K562 (cell line): Measurements from ENCODE around the gene ANAPC10. TPM values are rescaled to one million over a fixed set of nuclear protein-coding genes. Genes with fewer than 3 reads are reported as not detected.

Source experiments
- ATF2 ChIP-seq: sonication (generic); formaldehyde crosslinking; IDR thresholded peaks from 2 replicates; pipeline ENCODE4 v1.8.1; 2022; ENCODE audit warnings: missing genetic modification reagents
- FOSL1 ChIP-seq: fragments of 200-800 bp; sonication (Bioruptor generic); conservative IDR thresholded peaks from 2 replicates; pipeline ENCODE4 v1.6.1; 2016; ENCODE audit warnings: missing genetic modification characterization, missing compliant biosample characterization
- HEY1 ChIP-seq: fragments of 250-450 bp; sonication (Bioruptor Pico); IDR thresholded peaks from 2 replicates; pipeline ENCODE4 v1.5.0; 2020; ENCODE audit warnings: mild to moderate bottlenecking, moderate library complexity, borderline replicate concordance
- HNRNPL ChIP-seq: fragments of 200-400 bp; formaldehyde crosslinking; IDR thresholded peaks from 2 replicates; pipeline ENCODE4 v1.6.1; 2017; ENCODE audit warnings: low read depth, mild to moderate bottlenecking, low read length
- ILK ChIP-seq: fragments of 450-650 bp; IDR thresholded peaks from 2 replicates; pipeline ENCODE4 v1.6.1; 2016; ENCODE audit warnings: missing genetic modification characterization, low read depth, mild to moderate bottlenecking, missing compliant biosample characterization, moderate library complexity, borderline replicate concordance
- JUNB ChIP-seq: fragments of 450-650 bp; formaldehyde crosslinking; conservative IDR thresholded peaks from 2 replicates; pipeline ENCODE4 v1.4.0; 2020; ENCODE audit warnings: mild to moderate bottlenecking
- MIER1 ChIP-seq: fragments of 450-650 bp; IDR thresholded peaks from 2 replicates; pipeline ENCODE4 v1.6.1; 2016; ENCODE audit warnings: antibody characterized with exemption, mild to moderate bottlenecking, low read depth
- MTA2 ChIP-seq: fragments of 450-650 bp; IDR thresholded peaks from 2 replicates; pipeline ENCODE4 v1.6.1; 2016; ENCODE audit warnings: low read depth
- NR3C1 ChIP-seq: sonication (generic); formaldehyde crosslinking; IDR thresholded peaks from 2 replicates; pipeline ENCODE4 v1.8.1; 2022; ENCODE audit warnings: missing genetic modification reagents
- PCBP1 ChIP-seq: fragments of 200-400 bp; formaldehyde crosslinking; IDR thresholded peaks from 2 replicates; pipeline ENCODE4 v1.6.1; 2018; ENCODE audit warnings: mild to moderate bottlenecking, low read depth, low read length; ENCODE audit not compliant: poor library complexity, severe bottlenecking
- RBM15 ChIP-seq: fragments of 200-400 bp; formaldehyde crosslinking; IDR thresholded peaks from 2 replicates; pipeline ENCODE4 v1.6.1; 2018; ENCODE audit warnings: mild to moderate bottlenecking, low read length, moderate library complexity; ENCODE audit not compliant: insufficient read depth
- SMARCA4 ChIP-seq: fragments of 450-650 bp; IDR thresholded peaks from 2 replicates; pipeline ENCODE4 v1.6.1; 2016
- SMC3 ChIP-seq: conservative IDR thresholded peaks from 2 replicates; pipeline ENCODE4 v1.6.1; 2011; ENCODE audit warnings: low read depth, low read length, improper control_type of control experiment; ENCODE audit not compliant: insufficient read depth
- TBP ChIP-seq: optimal IDR thresholded peaks from 2 replicates; pipeline ENCODE3; 2011; ENCODE audit warnings: low read depth, low read length, improper control_type of control experiment
- TFAM ChIP-seq: fragments of 250-450 bp; sonication (Bioruptor Pico); conservative IDR thresholded peaks from 2 replicates; pipeline ENCODE4 v1.5.0; 2021; ENCODE audit warnings: mild to moderate bottlenecking, moderate library complexity
- XRCC3 ChIP-seq: fragments of 450-650 bp; IDR thresholded peaks from 2 replicates; pipeline ENCODE4 v1.6.1; 2017; ENCODE audit warnings: mild to moderate bottlenecking, moderate library complexity
- ZC3H8 ChIP-seq: fragments of 450-650 bp; IDR thresholded peaks from 2 replicates; pipeline ENCODE4 v1.6.1; 2017
- ZKSCAN3 ChIP-seq: fragments of 250-450 bp; sonication (Bioruptor Pico); IDR thresholded peaks from 2 replicates; pipeline ENCODE4 v1.4.0; 2020
- ZNF165 ChIP-seq: fragments of 250-450 bp; sonication (Bioruptor Pico); IDR thresholded peaks from 2 replicates; pipeline ENCODE4 v1.4.0; 2020; ENCODE audit warnings: borderline replicate concordance
- ZNF184 ChIP-seq: sonication (generic); formaldehyde crosslinking; IDR thresholded peaks from 2 replicates; pipeline ENCODE4 v1.5.0; 2020; ENCODE audit warnings: missing genetic modification reagents
- ZNF584 ChIP-seq: fragments of 200-800 bp; sonication (Bioruptor generic); IDR thresholded peaks from 2 replicates; pipeline ENCODE4 v1.6.1; 2016; ENCODE audit warnings: low read depth, mild to moderate bottlenecking, missing genetic modification characterization, missing compliant biosample characterization
- polyA plus RNA-seq, 8 experiments: library from polyadenylated mRNA; depleted of rRNA in 4 of 8; stranded (reverse) in 5 of 8; unstranded in 3 of 8; fragments of >200 nt; fragmentation: Nextera tagmentation in 2 of 8; fragmentation: Illumina TruSeq in 1 of 8; extraction: Ambion mirVana in 2 of 8; extraction: Trizol in 1 of 8; gene quantifications; 2 replicates each; pipeline versions ENCODE4 v1.2.1 to v1.2.3, GENCODE V29; 2011 to 2014; ENCODE audit warnings: inconsistent platforms in 1 of 8, missing spikeins in 1 of 8
- total RNA-seq, 7 experiments: library from RNA; depleted of rRNA in 6 of 7; stranded (reverse); fragments of >200 nt in 6 of 7; fragmentation: Illumina TruSeq in 2 of 7; extraction: Trizol in 2 of 7; gene quantifications; 2 replicates each; pipeline versions ENCODE4 v1.2.1 to v1.2.3, GENCODE V29; 2011 to 2021; ENCODE audit warnings: low replicate concordance in 1 of 7
- TF ChIP-seq, protein P1 (sequence below): fragments of 250-450 bp; sonication (Bioruptor Pico); IDR thresholded peaks from 2 replicates; pipeline ENCODE4 v1.4.0; 2020
- TF ChIP-seq, protein P2 (sequence below): IDR thresholded peaks from 3 replicates; pipeline ENCODE4 v1.6.1; 2011; ENCODE audit warnings: borderline replicate concordance, mild to moderate bottlenecking; ENCODE audit not compliant: insufficient read length, insufficient read depth
- TF ChIP-seq, protein P3 (sequence below): fragments of 200-400 bp; formaldehyde crosslinking; IDR thresholded peaks from 2 replicates; pipeline ENCODE4 v1.6.1; 2017; ENCODE audit warnings: mild to moderate bottlenecking, low read depth, low read length, moderate library complexity

The ANAPC10 gene
- total and polyA plus RNA-seq, 9 of the 15 experiments (the other 6 are each of a cell fraction or from before 2014, with no cell fraction given), result 31.0 to 96.2 (median 60.3) TPM

DNA sequence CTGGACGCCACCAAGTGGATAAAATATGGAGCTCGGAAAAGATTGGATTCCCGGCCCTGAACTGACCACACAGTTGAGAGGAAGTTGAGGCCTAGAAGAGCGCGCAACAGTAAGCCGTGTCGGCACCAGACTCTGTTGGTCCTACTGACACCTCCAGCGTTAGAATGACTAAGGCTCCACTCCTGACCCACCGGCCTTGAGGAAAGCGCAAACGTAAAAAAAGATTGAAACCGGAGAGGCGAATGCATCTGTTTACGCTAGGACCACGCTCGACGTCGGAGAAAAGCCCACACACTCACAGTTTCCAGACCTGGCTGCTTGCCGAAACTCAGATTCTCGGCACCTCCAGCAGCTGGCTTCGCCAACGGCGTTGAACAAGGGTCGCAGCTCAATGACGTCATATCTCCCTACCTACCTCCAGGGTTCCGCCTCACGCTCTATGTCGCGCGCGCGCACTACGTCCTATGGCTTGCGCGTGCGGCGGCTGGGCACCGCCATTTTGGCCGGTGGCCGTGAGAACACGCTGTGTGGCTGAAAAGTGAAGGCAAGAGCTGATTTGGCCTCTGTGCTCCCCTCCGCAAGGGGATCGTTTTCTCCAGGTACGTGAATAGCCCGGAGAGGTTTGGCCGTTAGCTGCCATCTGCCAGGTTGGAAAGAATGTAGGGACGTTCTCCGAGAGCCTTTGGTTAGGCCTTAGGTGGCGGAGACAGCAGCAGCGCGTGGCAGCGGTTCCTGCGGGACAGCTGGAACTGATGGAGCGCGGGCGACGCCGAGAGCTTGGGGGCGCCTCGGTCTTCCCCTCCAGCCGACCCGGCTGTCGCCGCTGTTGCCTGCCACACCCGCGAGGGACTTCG is at the start of gene ANAPC10, which contains the start of gene ABCE1 (continued):
- TF ChIP-seq SMC3, result no peak
- TF ChIP-seq NR3C1 (CRISPR knock-in tag), result no peak
- TF ChIP-seq TBP, result peak; percentile 90
- TF ChIP-seq MIER1, result 0 out of 2 replicates have a peak, but pooled peaks have one; percentile 58
- TF ChIP-seq JUNB (CRISPR knock-in tag), result peak; percentile 98
- TF ChIP-seq, protein P1, sequence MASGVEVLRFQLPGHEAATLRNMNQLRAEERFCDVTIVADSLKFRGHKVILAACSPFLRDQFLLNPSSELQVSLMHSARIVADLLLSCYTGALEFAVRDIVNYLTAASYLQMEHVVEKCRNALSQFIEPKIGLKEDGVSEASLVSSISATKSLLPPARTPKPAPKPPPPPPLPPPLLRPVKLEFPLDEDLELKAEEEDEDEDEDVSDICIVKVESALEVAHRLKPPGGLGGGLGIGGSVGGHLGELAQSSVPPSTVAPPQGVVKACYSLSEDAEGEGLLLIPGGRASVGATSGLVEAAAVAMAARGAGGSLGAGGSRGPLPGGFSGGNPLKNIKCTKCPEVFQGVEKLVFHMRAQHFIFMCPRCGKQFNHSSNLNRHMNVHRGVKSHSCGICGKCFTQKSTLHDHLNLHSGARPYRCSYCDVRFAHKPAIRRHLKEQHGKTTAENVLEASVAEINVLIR, result peak; percentile 95
- TF ChIP-seq RBM15, result no peak
- peak; percentile 94 for TF ChIP-seq ATF2 (CRISPR knock-in tag)
- no peak for TF ChIP-seq ZKSCAN3
- no peak for TF ChIP-seq HEY1 (CRISPR knock-in tag)
- TF ChIP-seq, protein P2, sequence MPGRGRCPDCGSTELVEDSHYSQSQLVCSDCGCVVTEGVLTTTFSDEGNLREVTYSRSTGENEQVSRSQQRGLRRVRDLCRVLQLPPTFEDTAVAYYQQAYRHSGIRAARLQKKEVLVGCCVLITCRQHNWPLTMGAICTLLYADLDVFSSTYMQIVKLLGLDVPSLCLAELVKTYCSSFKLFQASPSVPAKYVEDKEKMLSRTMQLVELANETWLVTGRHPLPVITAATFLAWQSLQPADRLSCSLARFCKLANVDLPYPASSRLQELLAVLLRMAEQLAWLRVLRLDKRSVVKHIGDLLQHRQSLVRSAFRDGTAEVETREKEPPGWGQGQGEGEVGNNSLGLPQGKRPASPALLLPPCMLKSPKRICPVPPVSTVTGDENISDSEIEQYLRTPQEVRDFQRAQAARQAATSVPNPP, result no peak
- no peak; the same call in none of the 2 replicates for TF ChIP-seq FOSL1
- TF ChIP-seq TFAM (CRISPR knock-in tag), result no peak
- peak; percentile 55; the same call in 1 of the 2 replicates for TF ChIP-seq ZNF584 (CRISPR knock-in tag)
- TF ChIP-seq SMARCA4, result 0 out of 2 replicates have a peak, but pooled peaks have one; percentile 19
- peak; percentile 56; the same call in 1 of the 2 replicates for TF ChIP-seq ZNF165 (CRISPR knock-in tag)
- no peak for TF ChIP-seq MTA2
- TF ChIP-seq, protein P3, sequence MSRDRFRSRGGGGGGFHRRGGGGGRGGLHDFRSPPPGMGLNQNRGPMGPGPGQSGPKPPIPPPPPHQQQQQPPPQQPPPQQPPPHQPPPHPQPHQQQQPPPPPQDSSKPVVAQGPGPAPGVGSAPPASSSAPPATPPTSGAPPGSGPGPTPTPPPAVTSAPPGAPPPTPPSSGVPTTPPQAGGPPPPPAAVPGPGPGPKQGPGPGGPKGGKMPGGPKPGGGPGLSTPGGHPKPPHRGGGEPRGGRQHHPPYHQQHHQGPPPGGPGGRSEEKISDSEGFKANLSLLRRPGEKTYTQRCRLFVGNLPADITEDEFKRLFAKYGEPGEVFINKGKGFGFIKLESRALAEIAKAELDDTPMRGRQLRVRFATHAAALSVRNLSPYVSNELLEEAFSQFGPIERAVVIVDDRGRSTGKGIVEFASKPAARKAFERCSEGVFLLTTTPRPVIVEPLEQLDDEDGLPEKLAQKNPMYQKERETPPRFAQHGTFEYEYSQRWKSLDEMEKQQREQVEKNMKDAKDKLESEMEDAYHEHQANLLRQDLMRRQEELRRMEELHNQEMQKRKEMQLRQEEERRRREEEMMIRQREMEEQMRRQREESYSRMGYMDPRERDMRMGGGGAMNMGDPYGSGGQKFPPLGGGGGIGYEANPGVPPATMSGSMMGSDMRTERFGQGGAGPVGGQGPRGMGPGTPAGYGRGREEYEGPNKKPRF, result no peak
- no peak for TF ChIP-seq ZC3H8
- no peak for TF ChIP-seq ZNF184 (CRISPR knock-in tag)
- TF ChIP-seq PCBP1, result no peak
- no peak for TF ChIP-seq ILK (tag)
- TF ChIP-seq XRCC3, result no peak
- TF ChIP-seq HNRNPL, result no peak
